Mucosa of rectum (tissue), 2 donors: ENCODE data around the gene NIN.

Experiments
- H3K27ac ChIP-seq, 2 donors: one replicate each; pipeline ENCODE4 v1.7.0; 2013; ENCODE audit warnings: inconsistent platforms in 2 of 2, low read depth in 2 of 2, low read length in 2 of 2
- H3K27me3 ChIP-seq, 2 donors: one replicate each; pipeline ENCODE4 v1.7.0; 2013; ENCODE audit warnings: low read length in 2 of 2; ENCODE audit not compliant: control insufficient read depth in 2 of 2, insufficient read depth in 2 of 2
- H3K36me3 ChIP-seq, 2 donors: one replicate each; pipeline ENCODE4 v1.7.0; 2013; ENCODE audit warnings: low read length in 2 of 2; ENCODE audit not compliant: control insufficient read depth in 2 of 2, insufficient read depth in 2 of 2
- H3K4me1 ChIP-seq, 2 donors: one replicate each; pipeline ENCODE4 v1.7.0; 2013; ENCODE audit warnings: low read length in 2 of 2, mild to moderate bottlenecking in 1 of 2; ENCODE audit not compliant: control insufficient read depth in 2 of 2, insufficient read depth in 2 of 2
- H3K4me3 ChIP-seq, 2 donors: one replicate each; pipeline ENCODE4 v1.7.0; 2013; ENCODE audit warnings: low read length in 2 of 2
- H3K9ac ChIP-seq, 2 donors: one replicate each; pipeline ENCODE4 v1.7.0; 2013; ENCODE audit warnings: low read length in 2 of 2, low read depth in 1 of 2, mild to moderate bottlenecking in 1 of 2
- H3K9me3 ChIP-seq, 2 donors: one replicate each; pipeline ENCODE4 v1.7.0; 2013; ENCODE audit warnings: low read length in 2 of 2; ENCODE audit not compliant: control insufficient read depth in 2 of 2
- donor health status: healthy.
- donor health status: Normal muscosa, but diverticular disease.

NIN gene

GRCh38 chr14:50829489-50830043, 1.4 kb downstream of the NIN start:
- H3K9ac ChIP-seq, result peak overlapping the region; percentile 53 to 66
- peak overlapping the region in 1 of 2 donors; percentile 88 for H3K27ac ChIP-seq
- H3K4me1 ChIP-seq, result peaks cover 12 to 24% of the 10 kb centered on the region in 2 donors

GRCh38 chr14:50828721-50829488, 2.1 kb downstream of the NIN start:
- Histone ChIP-seq H3K9ac (peak overlapping the region in 1 of 2 donors; percentile 66), H3K36me3 (no peaks in the 10 kb centered on the region), H3K4me3 (peak overlapping the region; percentile 76 to 90), H3K9me3 (no peaks in the 10 kb centered on the region), H3K27ac (no peak overlapping the region), H3K27me3 (peaks cover 0 to 5% of the 10 kb centered on the region in 2 donors), H3K4me1 (peaks cover 12 to 24% of the 10 kb centered on the region in 2 donors)

More at GRCh38 chr14:50829489-50830043, 1.4 kb downstream of the NIN start:
- peak overlapping the region; percentile 76 to 90 for H3K4me3 ChIP-seq
- no peaks in the 10 kb centered on the region for H3K36me3 ChIP-seq
- H3K27me3 ChIP-seq, result peaks cover 4 to 5% of the 10 kb centered on the region in 2 donors
- H3K9me3 ChIP-seq, result no peaks in the 10 kb centered on the region

- Histone ChIP-seq H3K27me3 (peaks cover 0 to 2% of the 10 kb centered on the region in 2 donors), H3K4me3 (no peak overlapping the region), H3K4me1 (peaks cover 20 to 22% of the 10 kb centered on the region in 2 donors), H3K9ac (no peak overlapping the region), H3K36me3 (no peaks in the 10 kb centered on the region), H3K27ac (no peak overlapping the region), H3K9me3 (no peaks in the 10 kb centered on the region)
These were observed 4.3 kb downstream of the NIN start for GRCh38 chr14:50826681-50827080.

DNA sequence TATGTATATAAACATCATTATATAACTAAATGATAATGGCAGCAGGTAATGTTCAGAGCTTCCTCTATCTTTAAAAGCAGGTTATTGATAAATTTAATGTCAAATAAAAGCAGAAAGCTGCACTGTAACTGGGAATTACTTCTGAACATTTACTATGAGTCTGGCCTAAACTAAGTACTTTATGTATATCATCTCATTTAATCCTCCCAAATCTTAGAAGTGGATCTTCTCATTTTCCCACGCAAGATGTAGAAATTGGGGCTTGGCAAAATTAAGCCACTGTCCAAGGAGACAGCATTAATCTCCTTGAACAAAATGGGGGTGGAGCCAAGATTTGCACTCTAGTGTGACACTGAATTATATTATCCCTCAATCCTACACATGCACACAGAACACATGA, 5.7 kb downstream of the NIN start:
- peaks cover 0 to 3% of the 10 kb centered on the region in 2 donors for H3K36me3 ChIP-seq
- no peak overlapping the region for H3K4me3 ChIP-seq
- H3K4me1 ChIP-seq, result peaks cover 16 to 23% of the 10 kb centered on the region in 2 donors
- H3K27ac ChIP-seq, result no peak overlapping the region
- H3K27me3 ChIP-seq, result peaks cover 0 to 2% of the 10 kb centered on the region in 2 donors
- no peaks in the 10 kb centered on the region for H3K9me3 ChIP-seq
- no peak overlapping the region for H3K9ac ChIP-seq

DNA sequence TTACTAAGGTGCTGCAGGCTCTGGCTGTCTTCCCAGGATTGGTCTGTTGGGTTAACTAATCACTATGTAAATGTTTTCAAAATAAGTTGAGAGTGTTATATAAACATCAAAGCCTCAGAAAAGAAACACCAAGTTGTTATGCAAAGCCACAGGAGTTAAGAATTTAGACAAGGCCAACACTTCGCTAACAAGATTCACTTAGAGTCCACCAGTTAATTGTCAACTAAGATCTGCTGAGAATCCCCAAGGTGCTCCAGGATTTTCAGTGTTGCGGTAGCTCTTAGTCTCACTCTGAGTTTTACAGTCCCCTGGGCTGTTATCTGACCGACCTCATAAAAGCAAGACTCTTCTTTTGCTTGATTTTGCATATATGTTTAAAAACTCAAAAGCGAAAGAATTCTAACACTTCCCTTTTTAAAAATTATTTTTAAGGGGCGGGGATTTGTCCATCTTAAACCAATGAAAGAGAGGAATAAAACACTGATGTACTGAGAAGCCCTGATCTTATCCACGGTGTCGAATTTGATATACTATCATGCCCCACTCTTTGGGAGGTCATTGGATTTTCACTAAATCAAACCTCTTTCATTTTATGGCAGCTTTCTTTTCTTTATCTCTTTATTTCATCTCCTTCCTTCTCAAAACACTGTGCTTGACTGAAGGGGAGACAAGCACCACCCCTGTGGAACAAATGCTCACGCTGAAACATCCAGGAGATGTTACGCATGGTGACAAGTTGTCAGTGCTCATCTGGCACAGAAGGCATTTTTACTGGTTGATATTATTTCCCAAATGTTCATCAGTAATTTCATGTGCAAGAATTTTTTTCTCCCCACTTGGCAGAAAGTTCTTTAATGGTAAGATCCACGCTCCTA, 7.0 kb downstream of the NIN start:
- peak overlapping the region in 1 of 2 donors; percentile 29 for H3K4me3 ChIP-seq
- H3K9ac ChIP-seq, result peak overlapping the region in 1 of 2 donors; percentile 17
- H3K36me3 ChIP-seq, result peaks cover 0 to 3% of the 10 kb centered on the region in 2 donors
- H3K9me3 ChIP-seq, result no peaks in the 10 kb centered on the region
- peaks cover 0 to 2% of the 10 kb centered on the region in 2 donors for H3K27me3 ChIP-seq
- H3K27ac ChIP-seq, result peak overlapping the region; percentile 51 to 68
- H3K4me1 ChIP-seq, result peaks cover 5 to 18% of the 10 kb centered on the region in 2 donors

- Histone ChIP-seq H3K27ac (peak overlapping the region; percentile 51 to 68), H3K4me1 (peaks cover 5 to 18% of the 10 kb centered on the region in 2 donors), H3K36me3 (peaks cover 0 to 3% of the 10 kb centered on the region in 2 donors), H3K27me3 (no peaks in the 10 kb centered on the region), H3K9me3 (no peaks in the 10 kb centered on the region), H3K9ac (peak overlapping the region in 1 of 2 donors; percentile 14), H3K4me3 (peak overlapping the region in 1 of 2 donors; percentile 29)
These were observed 7.8 kb downstream of the NIN start for GRCh38 chr14:50823051-50823761.

GRCh38 chr14:50822501-50823042, 8.4 kb downstream of the NIN start:
- H3K9ac ChIP-seq, result no peak overlapping the region
- peak overlapping the region in 1 of 2 donors; percentile 29 for H3K4me3 ChIP-seq
- peaks cover 0 to 3% of the 10 kb centered on the region in 2 donors for H3K36me3 ChIP-seq
- H3K27ac ChIP-seq, result peak overlapping the region in 1 of 2 donors; percentile 68
- peaks cover 5 to 18% of the 10 kb centered on the region in 2 donors for H3K4me1 ChIP-seq
- H3K9me3 ChIP-seq, result no peaks in the 10 kb centered on the region
- no peaks in the 10 kb centered on the region for H3K27me3 ChIP-seq

DNA sequence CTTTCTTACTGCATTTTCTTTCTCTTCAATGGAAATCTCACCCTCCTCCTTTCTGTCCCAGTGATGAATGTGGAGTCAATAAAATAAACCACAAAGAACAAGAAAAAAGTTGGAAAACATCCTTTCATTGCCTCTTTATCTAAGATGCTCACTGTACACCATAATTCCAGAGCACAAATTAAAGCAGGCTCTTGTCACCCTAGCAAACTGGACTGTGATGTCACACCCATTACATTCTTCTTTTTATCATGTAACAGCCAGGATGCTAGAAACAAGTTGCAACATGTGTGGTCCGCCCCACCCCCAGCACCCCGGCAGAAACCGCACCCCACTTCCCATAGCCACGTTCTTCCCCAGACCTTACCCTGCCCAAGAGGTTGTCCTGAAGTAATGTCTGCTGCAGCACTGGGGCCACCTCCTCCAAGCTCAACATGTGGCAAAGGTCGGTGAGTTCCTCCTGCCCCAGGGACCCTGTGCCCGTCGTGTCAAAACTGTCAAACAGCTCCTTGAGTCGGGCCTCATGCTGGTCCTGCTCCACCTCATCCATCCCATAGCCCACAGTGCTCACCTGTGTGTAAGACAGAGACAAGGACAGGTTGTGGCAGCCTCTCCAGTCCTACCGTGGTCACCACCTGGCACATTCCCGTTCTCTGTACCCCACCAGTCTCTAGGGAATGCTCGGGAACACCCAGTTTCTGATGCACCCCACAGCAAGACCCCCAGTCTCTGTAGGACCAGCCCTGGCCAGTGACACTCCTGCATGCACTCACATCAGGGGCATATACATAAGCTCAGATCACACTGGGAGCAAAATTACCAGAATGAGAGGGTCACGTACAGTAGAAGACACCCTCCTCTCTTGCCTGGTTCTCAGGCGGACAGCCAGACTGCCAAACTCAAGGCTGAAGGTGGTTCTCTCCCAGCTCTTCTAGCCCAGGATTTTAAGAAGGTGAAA, 9.2 kb downstream of the NIN start:
- Histone ChIP-seq H3K27me3 (no peaks in the 10 kb centered on the region), H3K9me3 (no peaks in the 10 kb centered on the region), H3K4me3 (peak overlapping the region in 1 of 2 donors; percentile 29), H3K4me1 (peaks cover 5 to 18% of the 10 kb centered on the region in 2 donors), H3K27ac (peak overlapping the region in 1 of 2 donors; percentile 68), H3K9ac (no peak overlapping the region), H3K36me3 (peaks cover 0 to 3% of the 10 kb centered on the region in 2 donors)
